Heart left ventricle (tissue), 13 donors: Measurements from ENCODE around the gene REEP1.

ENCODE experiments used
- CTCF ChIP-seq, 12 donors: fragments of 200-600 bp; sonication (generic) in 4 of 12; IDR thresholded peaks; one replicate each; pipeline versions ENCODE4 v1.5.0 to v1.8.0; 2018 to 2022; ENCODE audit warnings: antibody characterized with exemption in 12 of 12, mild to moderate bottlenecking in 5 of 12
- POLR2A ChIP-seq, 2 donors: fragments of 450-650 bp; IDR thresholded peaks; one replicate each; pipeline ENCODE4 v1.6.1; 2017; ENCODE audit warnings: antibody characterized with exemption in 2 of 2, mild to moderate bottlenecking in 2 of 2, moderate library complexity in 2 of 2
- donor health status: ischemic (EF 13 %, LVEDD 7.1; RV severe dilation, severe dysfunction).
- donor health status: DM: no; HTN: yes; CAD: no.
- donor health status: DM: no; HTN: no; CAD: no.
- donor health status: ischemic (EF 25% LVEDD 6.9; RV normal size, moderate dysfunction).
- donor health status: ischemic (EF 25% LVEDD 5.7; RV mildly dilated, moderate dysfunction).
- donor health status: ischemic (EF 35%, LVEDD 5.7; RV mildly dilated, moderate dysfunction).
- donor health status: nonischemic (EF 11% LVEDD 7.7; RV severe dilation, severe dysfunction).
- donor health status: DM: yes; HTN: yes; CAD: no.
- donor health status: PGD.
- donor health status: ischemic (EF 29% LVEDD 5.4; RV normal size, mild dysfunction).
- donor health status: nonischemic (EF 23%, LVEDD 6.1; RV moderate dilation, normal function).

- TF ChIP-seq CTCF (IDR thresholded peaks at IDR 0.05) (no peak), POLR2A (IDR thresholded peaks at IDR 0.05) (no peak)
These were observed 44.6 kb downstream of the REEP1 start for GRCh38 chr2:86292571-86293515.
